IPS-18a (cell line): ENCODE measurements around the gene FBXW2.

Experiments used
- H3K27ac ChIP-seq: one replicate; pipeline ENCODE4 v1.5.1; 2013; ENCODE audit warnings: low read length
- H3K27me3 ChIP-seq: one replicate; pipeline ENCODE4 v1.6.1; 2013; ENCODE audit warnings: mild to moderate bottlenecking, low read length; ENCODE audit not compliant: control insufficient read depth, insufficient read depth
- H3K36me3 ChIP-seq: one replicate; pipeline ENCODE4 v1.6.1; 2013; ENCODE audit warnings: low read depth, low read length; ENCODE audit not compliant: control insufficient read depth
- H3K4me1 ChIP-seq: one replicate; pipeline ENCODE4 v1.6.1; 2013; ENCODE audit warnings: low read depth, low read length; ENCODE audit not compliant: control insufficient read depth
- H3K4me3 ChIP-seq: one replicate; pipeline ENCODE4 v1.5.1; 2013; ENCODE audit warnings: low read length
- H3K9ac ChIP-seq: one replicate; pipeline ENCODE4 v1.6.1; 2013; ENCODE audit warnings: mild to moderate bottlenecking, low read length, moderate library complexity
- H3K9me3 ChIP-seq: one replicate; pipeline ENCODE4 v1.6.1; 2013; ENCODE audit warnings: low read depth, low read length; ENCODE audit not compliant: control insufficient read depth

FBXW2 gene

GRCh38 chr9:120777229-120777628 lies 16.0 kb downstream of the FBXW2 start:
- no peak overlapping the region for H3K27ac ChIP-seq
- H3K27me3 ChIP-seq: no peaks in the 10 kb centered on the region
- H3K9ac ChIP-seq: no peak overlapping the region
- H3K36me3 ChIP-seq: peaks cover 26% of the 10 kb centered on the region
- no peaks in the 10 kb centered on the region for H3K4me1 ChIP-seq
- H3K4me3 ChIP-seq: no peak overlapping the region
- no peaks in the 10 kb centered on the region for H3K9me3 ChIP-seq

- Histone ChIP-seq H3K9ac (no peak overlapping the region), H3K36me3 (peaks cover 26% of the 10 kb centered on the region), H3K27me3 (no peaks in the 10 kb centered on the region), H3K4me3 (no peak overlapping the region), H3K9me3 (no peaks in the 10 kb centered on the region), H3K27ac (no peak overlapping the region), H3K4me1 (no peaks in the 10 kb centered on the region)
These were observed 16.4 kb downstream of the FBXW2 start for GRCh38 chr9:120776788-120777187.

GRCh38 chr9:120775859-120776258 lies 17.4 kb downstream of the FBXW2 start:
- Histone ChIP-seq H3K36me3 (peaks cover 32% of the 10 kb centered on the region), H3K9me3 (no peaks in the 10 kb centered on the region)

DNA sequence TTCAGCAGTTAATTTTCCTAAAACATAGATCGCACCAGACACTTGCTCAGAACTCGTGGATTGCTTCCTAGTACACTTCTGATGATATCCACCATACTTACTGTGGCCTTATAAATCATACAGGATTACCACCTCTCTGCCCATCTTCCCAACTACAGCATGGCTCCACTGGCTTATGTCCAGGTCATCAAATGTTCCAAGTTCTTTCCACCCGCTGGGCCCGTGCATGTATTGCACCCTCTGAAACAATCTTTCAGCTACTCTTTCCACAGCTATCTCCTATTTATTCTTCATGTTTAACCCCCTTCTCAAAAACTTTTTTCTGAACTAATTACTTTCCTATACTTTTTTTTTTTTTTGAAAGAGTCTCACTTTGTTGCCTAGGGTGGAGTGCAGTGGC lies 18.5 kb downstream of the FBXW2 start:
- Histone ChIP-seq H3K4me1 (no peaks in the 10 kb centered on the region), H3K36me3 (peaks cover 36% of the 10 kb centered on the region), H3K27me3 (no peaks in the 10 kb centered on the region), H3K4me3 (no peak overlapping the region), H3K9me3 (no peaks in the 10 kb centered on the region), H3K9ac (no peak overlapping the region), H3K27ac (no peak overlapping the region)

More at GRCh38 chr9:120775859-120776258, 17.4 kb downstream of the FBXW2 start:
- H3K9ac ChIP-seq: no peak overlapping the region
- H3K4me3 ChIP-seq: no peak overlapping the region
- no peaks in the 10 kb centered on the region for H3K27me3 ChIP-seq
- no peaks in the 10 kb centered on the region for H3K4me1 ChIP-seq
- no peak overlapping the region for H3K27ac ChIP-seq

DNA sequence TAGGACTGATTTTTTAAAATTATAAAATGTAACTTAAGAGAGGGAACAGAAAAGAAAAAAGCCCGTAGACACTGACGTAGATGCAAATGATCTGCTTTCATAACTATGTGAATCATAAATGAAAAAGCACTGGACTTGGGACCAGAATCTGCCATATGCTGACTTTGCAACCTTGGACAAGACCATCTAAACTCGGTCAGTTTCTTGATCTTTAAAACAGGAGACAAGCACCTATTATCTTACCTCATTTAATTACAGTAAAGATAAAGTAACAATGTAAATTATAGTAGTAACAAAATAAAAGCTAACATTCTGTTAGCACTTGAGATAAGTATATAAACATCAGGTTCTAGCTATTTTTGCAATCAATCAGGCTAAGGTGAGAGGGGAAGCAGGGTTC lies 20.0 kb downstream of the FBXW2 start:
- Histone ChIP-seq H3K4me1 (no peaks in the 10 kb centered on the region), H3K36me3 (peaks cover 44% of the 10 kb centered on the region), H3K27ac (no peak overlapping the region), H3K4me3 (no peak overlapping the region), H3K9ac (no peak overlapping the region), H3K27me3 (no peaks in the 10 kb centered on the region), H3K9me3 (no peaks in the 10 kb centered on the region)

GRCh38 chr9:120770931-120771330 lies 22.3 kb downstream of the FBXW2 start:
- Histone ChIP-seq H3K9me3 (no peaks in the 10 kb centered on the region), H3K27ac (no peak overlapping the region)

GRCh38 chr9:120768886-120769285 lies 24.3 kb downstream of the FBXW2 start:
- Histone ChIP-seq H3K4me1 (no peaks in the 10 kb centered on the region), H3K9ac (no peak overlapping the region), H3K27me3 (no peaks in the 10 kb centered on the region), H3K9me3 (no peaks in the 10 kb centered on the region), H3K4me3 (no peak overlapping the region), H3K36me3 (peaks cover 49% of the 10 kb centered on the region), H3K27ac (no peak overlapping the region)

More at GRCh38 chr9:120770931-120771330, 22.3 kb downstream of the FBXW2 start:
- Histone ChIP-seq H3K9ac (no peak overlapping the region), H3K4me3 (no peak overlapping the region), H3K36me3 (peaks cover 43% of the 10 kb centered on the region), H3K4me1 (no peaks in the 10 kb centered on the region), H3K27me3 (no peaks in the 10 kb centered on the region)

GRCh38 chr9:120768247-120768646 lies 25.0 kb downstream of the FBXW2 start:
- Histone ChIP-seq H3K4me1 (no peaks in the 10 kb centered on the region), H3K4me3 (no peak overlapping the region), H3K27me3 (no peaks in the 10 kb centered on the region), H3K27ac (no peak overlapping the region), H3K36me3 (peaks cover 55% of the 10 kb centered on the region), H3K9ac (no peak overlapping the region), H3K9me3 (no peaks in the 10 kb centered on the region)

DNA sequence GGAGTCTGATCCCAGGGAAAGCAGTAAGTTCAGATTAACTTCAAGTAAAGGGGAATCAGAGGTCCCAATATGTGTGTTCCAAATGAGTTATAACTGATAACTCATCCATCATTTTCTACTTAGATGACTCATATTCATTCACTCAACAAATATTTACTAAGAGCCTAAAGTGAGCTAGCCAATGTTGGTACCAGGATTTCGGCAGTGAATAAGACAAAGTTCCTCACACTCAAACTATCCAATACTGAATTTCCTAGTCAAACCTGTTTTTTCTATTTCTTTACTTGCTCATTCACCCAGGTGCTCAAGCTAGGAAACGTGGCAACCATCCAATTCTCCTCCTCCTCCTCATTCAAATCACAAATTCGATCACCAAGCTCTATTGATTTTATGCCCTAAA lies 25.8 kb downstream of the FBXW2 start:
- Histone ChIP-seq H3K4me1 (no peaks in the 10 kb centered on the region), H3K4me3 (no peak overlapping the region), H3K27ac (no peak overlapping the region), H3K9ac (no peak overlapping the region), H3K9me3 (no peaks in the 10 kb centered on the region), H3K27me3 (no peaks in the 10 kb centered on the region), H3K36me3 (peaks cover 61% of the 10 kb centered on the region)

DNA sequence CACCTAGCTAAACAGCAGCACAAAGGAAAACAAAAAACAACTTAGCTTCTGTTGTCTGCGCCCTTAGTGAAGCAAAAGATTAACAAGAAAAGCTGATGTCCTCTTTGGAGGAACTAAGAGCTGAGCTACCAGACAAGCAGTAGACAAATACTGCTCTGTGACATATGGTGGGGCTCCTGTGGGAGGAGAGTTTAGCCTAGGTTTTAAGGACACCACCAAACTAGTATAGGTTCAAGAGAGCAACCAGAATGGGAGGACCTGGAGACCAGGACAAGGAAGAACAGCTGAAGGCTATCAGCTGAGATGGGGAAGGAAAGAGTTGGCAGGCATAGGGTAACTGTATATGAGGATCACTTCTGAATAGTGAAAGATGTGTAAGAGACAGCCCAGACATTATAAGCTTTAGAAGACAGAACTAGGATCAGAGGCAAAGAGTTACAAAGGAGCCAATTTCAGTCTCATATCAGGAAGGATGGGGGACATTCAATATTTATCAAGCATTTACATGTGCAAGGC lies 27.2 kb downstream of the FBXW2 start:
- H3K9me3 ChIP-seq: no peaks in the 10 kb centered on the region
- no peaks in the 10 kb centered on the region for H3K4me1 ChIP-seq
- H3K27me3 ChIP-seq: no peaks in the 10 kb centered on the region
- no peak overlapping the region for H3K4me3 ChIP-seq
- peaks cover 66% of the 10 kb centered on the region for H3K36me3 ChIP-seq
- H3K9ac ChIP-seq: no peak overlapping the region
- H3K27ac ChIP-seq: no peak overlapping the region

DNA sequence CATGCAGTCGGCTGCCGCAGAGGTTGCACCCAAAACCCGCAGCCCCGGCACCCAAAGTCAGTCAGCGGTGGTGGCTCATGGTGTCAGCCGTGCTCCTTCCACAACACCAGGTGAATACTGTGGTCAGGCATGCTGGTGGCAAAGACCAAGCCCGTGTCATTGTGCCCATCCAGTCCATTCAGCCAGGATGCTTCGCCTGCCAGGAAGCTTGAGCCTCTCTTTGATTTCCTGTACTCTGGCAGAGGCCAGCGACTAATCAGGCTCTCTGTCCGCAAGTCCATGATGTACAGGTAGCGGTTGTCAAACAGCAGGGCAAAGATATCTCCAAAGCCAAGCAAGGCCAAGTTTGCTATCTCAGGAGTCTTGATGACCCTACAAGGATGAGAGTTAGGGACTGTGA lies 28.7 kb downstream of the FBXW2 start:
- Histone ChIP-seq H3K27ac (no peak overlapping the region), H3K4me3 (no peak overlapping the region), H3K9me3 (no peaks in the 10 kb centered on the region), H3K4me1 (no peaks in the 10 kb centered on the region), H3K9ac (no peak overlapping the region), H3K27me3 (no peaks in the 10 kb centered on the region), H3K36me3 (peaks cover 57% of the 10 kb centered on the region)

DNA sequence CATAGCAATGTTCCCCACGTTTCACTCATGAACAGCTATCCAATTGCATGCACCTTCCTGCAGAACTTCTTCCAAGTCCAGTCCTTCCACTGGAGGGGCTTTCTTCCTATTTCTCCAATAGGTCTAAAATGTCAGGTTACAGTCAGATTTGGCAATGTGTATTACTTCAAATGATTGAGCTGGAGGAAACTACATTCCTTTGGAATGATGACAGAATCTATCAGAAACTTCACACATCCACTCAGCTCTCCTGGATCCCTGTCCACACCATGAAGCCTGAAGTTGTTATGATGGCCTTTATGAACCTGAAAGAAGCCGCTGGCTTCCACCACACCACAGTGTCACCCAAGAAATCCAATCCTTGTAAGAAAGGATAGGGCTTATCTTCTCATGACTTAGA lies 32.2 kb downstream of the FBXW2 start:
- Histone ChIP-seq H3K4me3 (no peak overlapping the region), H3K27me3 (no peaks in the 10 kb centered on the region), H3K4me1 (no peaks in the 10 kb centered on the region), H3K27ac (no peak overlapping the region), H3K9ac (no peak overlapping the region), H3K36me3 (peaks cover 34% of the 10 kb centered on the region), H3K9me3 (no peaks in the 10 kb centered on the region)
